Right kidney (tissue), 1 donor: ENCODE data around the gene UNC79.

ENCODE experiments used
- DNase-seq: peaks from one replicate; pipeline ENCODE4 v3.0.0-alpha.2; 2016

Gene UNC79

GRCh38 chr14:93665169-93665568 lies 234.4 kb downstream of the UNC79 start:
- no peak for DNase-seq

GRCh38 chr14:93669632-93670031 lies 238.9 kb downstream of the UNC79 start:
- DNase-seq, result no peak

- no peak for DNase-seq
Observed at GRCh38 chr14:93674343-93674742, 243.6 kb downstream of the UNC79 start.

- no peak for DNase-seq
Observed at GRCh38 chr14:93675651-93676050, 244.9 kb downstream of the UNC79 start.

GRCh38 chr14:93676416-93676958 lies 245.7 kb downstream of the UNC79 start:
- DNase-seq, result no peak

GRCh38 chr14:93682459-93682858 lies 251.7 kb downstream of the UNC79 start:
- no peak for DNase-seq

GRCh38 chr14:93683226-93683625 lies 252.5 kb downstream of the UNC79 start:
- DNase-seq, result no peak

- DNase-seq, result no peak
Observed at GRCh38 chr14:93685121-93685895, 254.6 kb downstream of the UNC79 start.

- DNase-seq, result no peak
Observed at GRCh38 chr14:93686268-93686667, 255.5 kb downstream of the UNC79 start.

- DNase-seq, result no peak
Observed at GRCh38 chr14:93688239-93688666, 257.5 kb downstream of the UNC79 start.

GRCh38 chr14:93688820-93689219 lies 258.1 kb downstream of the UNC79 start:
- DNase-seq, result no peak

GRCh38 chr14:93690146-93690545 lies 259.4 kb downstream of the UNC79 start:
- no peak for DNase-seq

GRCh38 chr14:93691042-93691780 lies 260.5 kb downstream of the UNC79 start:
- DNase-seq, result no peak

- no peak for DNase-seq
Observed at GRCh38 chr14:93693914-93694313, 263.2 kb downstream of the UNC79 start.

- DNase-seq, result no peak
Observed at GRCh38 chr14:93700928-93701327, 270.2 kb downstream of the UNC79 start.

- no peak for DNase-seq
Observed at GRCh38 chr14:93701562-93701961, 270.8 kb downstream of the UNC79 start.

- no peak for DNase-seq
Observed at GRCh38 chr14:93702946-93703345, 272.2 kb downstream of the UNC79 start.

- DNase-seq, result no peak
Observed at GRCh38 chr14:93703941-93704340, 273.2 kb downstream of the UNC79 start.

GRCh38 chr14:93705513-93706156 lies 274.9 kb downstream of the UNC79 start:
- DNase-seq, result no peak

GRCh38 chr14:93706360-93706955 lies 275.7 kb downstream of the UNC79 start:
- DNase-seq, result no peak

- DNase-seq, result no peak
Observed at GRCh38 chr14:93707475-93707874, 276.7 kb downstream of the UNC79 start.

GRCh38 chr14:93708311-93708734 lies 277.6 kb downstream of the UNC79 start:
- DNase-seq, result no peak

GRCh38 chr14:93708800-93709199 lies 278.1 kb downstream of the UNC79 start:
- DNase-seq, result no peak
